Astrocyte of the cerebellum (primary cell): ENCODE results near the gene DNAJC1.
"Not testable (repeated sequence)": the region's sequence is repeated elsewhere in the genome, so short reads cannot be mapped to it uniquely, and the experiment has no call there.

Experiments
- DNase-seq: peaks from one replicate; pipeline ENCODE4 v3.0.0-alpha.2; 2011; ENCODE audit warnings: low read depth
- H3K4me3 ChIP-seq: 2 replicates; pipeline ENCODE4 v1.5.1; 2011; ENCODE audit warnings: mild to moderate bottlenecking, low read depth, low read length, moderate library complexity
- in situ Hi-C: cut with HindIII; loops from 2 replicates; pipeline ENCODE4 v1.10.0; 2017; ENCODE audit warnings: low sequenced_read_pairs
- TF ChIP-seq, protein P1 (sequence below): IDR thresholded peaks from 2 replicates; pipeline ENCODE4 v1.5.1; 2012; ENCODE audit warnings: low read length, low read depth, moderate library complexity, mild to moderate bottlenecking; ENCODE audit errors: missing control alignments

Gene DNAJC1

DNA sequence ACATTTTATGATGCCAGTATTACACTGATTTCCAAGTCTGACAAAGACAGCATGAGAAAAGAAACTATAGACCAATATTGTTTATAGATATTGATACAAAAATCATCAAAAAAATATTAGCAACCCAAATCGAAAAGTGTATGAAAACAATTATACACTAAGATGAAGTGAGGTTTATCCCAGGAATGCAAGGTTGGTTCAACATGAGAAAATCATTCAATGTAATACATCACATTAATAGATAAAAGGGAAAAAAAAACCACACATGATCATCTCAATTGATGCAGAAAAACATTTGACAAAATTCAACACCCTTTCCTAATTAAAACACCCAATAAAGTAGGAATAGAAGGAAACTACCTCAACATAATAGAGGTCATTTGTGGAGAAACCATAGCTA lies 153.9 kb downstream of the DNAJC1 start:
- in situ Hi-C loops: no loop called here
- TF ChIP-seq, protein P1, sequence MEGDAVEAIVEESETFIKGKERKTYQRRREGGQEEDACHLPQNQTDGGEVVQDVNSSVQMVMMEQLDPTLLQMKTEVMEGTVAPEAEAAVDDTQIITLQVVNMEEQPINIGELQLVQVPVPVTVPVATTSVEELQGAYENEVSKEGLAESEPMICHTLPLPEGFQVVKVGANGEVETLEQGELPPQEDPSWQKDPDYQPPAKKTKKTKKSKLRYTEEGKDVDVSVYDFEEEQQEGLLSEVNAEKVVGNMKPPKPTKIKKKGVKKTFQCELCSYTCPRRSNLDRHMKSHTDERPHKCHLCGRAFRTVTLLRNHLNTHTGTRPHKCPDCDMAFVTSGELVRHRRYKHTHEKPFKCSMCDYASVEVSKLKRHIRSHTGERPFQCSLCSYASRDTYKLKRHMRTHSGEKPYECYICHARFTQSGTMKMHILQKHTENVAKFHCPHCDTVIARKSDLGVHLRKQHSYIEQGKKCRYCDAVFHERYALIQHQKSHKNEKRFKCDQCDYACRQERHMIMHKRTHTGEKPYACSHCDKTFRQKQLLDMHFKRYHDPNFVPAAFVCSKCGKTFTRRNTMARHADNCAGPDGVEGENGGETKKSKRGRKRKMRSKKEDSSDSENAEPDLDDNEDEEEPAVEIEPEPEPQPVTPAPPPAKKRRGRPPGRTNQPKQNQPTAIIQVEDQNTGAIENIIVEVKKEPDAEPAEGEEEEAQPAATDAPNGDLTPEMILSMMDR: no peak
- no peak for DNase-seq
- no peak overlapping the region for H3K4me3 ChIP-seq

- TF ChIP-seq, protein P1: no peak
- DNase-seq: no peak
- in situ Hi-C loops: no loop called here
- no peak overlapping the region for H3K4me3 ChIP-seq
Observed at GRCh38 chr10:21843645-21844044, 159.9 kb downstream of the DNAJC1 start.

DNA sequence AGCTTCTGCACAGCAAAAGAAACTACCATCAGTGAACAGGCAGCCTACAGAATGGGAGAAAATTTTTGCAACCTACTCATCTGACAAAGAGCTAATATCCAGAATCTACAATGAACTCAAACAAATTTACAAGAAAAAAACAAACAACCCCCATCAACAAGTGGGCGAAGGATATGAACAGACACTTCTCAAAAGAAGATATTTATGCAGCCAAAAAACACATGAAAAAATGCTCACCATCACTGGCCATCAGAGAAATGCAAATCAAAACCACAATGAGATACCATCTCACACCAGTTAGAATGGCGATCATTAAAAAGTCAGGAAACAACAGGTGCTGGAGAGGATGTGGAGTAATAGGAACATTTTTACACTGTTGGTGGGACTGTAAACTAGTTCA lies 162.3 kb downstream of the DNAJC1 start:
- DNase-seq, in situ Hi-C loops: not testable (repeated sequence)

DNA sequence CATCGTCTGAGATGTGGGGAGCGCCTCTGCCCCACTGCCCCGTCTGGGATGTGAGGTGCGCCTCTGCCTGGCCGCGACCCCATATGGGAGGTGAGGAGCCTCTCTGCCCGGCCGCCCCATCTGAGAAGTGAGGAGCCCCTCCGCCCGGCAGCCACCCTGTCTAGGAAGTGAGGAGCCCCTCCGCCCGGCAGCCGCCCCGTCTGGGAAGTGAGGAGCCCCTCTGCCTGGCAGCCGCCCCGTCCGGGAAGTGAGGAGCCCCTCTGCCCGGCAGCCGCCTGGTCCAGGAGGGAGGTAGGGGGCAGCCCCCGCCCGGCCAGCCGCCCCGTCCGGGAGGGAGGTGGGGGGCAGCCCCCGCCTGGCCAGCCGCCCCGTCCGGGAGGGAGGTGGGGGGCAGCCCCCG lies 166.0 kb downstream of the DNAJC1 start:
- H3K4me3 ChIP-seq, in situ Hi-C loops, DNase-seq: not testable (repeated sequence)

More for the DNA sequence above, 162.3 kb downstream of the DNAJC1 start:
- not testable (repeated sequence) for H3K4me3 ChIP-seq

DNA sequence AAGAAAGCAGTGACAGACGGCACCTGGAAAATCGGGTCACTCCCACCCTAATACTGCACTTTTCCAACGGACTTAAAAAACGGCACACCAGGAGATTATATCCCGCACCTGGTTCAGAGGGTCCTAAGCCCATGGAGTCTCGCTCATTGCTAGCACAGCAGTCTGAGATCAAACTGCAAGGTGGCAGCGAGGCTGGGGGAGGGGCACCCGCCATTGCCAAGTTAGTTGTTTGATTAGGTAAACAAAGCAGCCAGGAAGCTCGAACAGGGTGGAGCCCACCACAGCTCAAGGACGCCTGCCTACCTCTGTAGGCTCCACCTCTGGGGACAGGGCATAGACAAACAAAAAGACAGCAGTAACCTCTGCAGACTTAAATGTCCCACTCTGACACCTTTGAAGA lies 169.0 kb downstream of the DNAJC1 start:
- DNase-seq, H3K4me3 ChIP-seq, in situ Hi-C loops: not testable (repeated sequence)

DNA sequence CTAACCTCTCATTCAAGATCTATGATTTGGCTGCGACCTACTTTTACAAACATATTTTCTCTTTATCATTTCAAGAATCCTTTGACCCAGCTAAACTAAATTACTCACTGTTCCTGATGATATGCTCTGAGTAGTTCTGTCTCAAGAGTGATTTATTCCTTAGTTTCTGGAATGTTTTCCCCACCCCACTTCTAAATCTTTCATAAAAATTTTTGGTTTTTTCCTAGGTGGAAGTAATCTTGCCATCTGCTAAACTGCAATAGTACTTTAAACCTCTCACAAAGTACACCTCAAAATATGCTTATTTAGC lies 170.8 kb downstream of the DNAJC1 start:
- in situ Hi-C loops: no loop called here
- no peak overlapping the region for H3K4me3 ChIP-seq
- TF ChIP-seq, protein P1: no peak
- no peak for DNase-seq

DNA sequence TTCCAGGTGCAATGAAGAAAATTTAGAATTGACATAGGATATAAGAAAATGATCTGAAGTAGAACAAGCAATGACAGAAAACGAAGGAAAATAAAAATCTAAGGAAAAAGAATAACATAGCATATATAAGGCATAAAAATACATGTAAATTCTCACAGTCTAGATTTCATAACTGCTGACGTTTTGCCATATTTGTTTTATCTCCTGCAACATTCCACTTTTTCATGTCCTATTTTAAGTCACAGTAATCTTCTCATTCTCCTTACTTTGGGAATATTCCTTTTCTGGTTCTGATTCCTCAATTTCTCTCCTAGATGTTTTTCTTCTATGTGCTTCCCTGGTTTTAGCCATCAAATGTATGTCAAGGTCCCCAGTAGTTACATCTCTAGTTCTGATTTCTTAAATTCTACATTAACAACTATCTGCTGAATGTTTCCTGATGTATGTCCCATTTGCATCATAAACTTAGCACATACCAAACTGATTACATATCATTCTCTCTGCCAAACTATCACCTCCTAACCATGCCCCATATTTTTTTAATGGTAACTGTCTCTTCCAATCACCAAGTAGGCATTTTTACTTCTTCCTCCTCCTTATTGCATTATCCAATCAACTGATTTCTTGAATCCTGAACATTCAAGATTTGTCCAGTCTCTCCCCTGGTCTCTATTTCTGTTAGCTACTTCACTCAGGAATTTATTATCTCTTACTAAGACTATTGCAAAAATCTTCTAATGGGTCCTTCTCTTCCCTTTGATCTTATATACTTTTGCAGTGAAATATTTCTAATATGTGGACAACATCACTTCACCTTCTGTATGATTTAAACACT lies 171.3 kb downstream of the DNAJC1 start:
- no peak for DNase-seq

DNA sequence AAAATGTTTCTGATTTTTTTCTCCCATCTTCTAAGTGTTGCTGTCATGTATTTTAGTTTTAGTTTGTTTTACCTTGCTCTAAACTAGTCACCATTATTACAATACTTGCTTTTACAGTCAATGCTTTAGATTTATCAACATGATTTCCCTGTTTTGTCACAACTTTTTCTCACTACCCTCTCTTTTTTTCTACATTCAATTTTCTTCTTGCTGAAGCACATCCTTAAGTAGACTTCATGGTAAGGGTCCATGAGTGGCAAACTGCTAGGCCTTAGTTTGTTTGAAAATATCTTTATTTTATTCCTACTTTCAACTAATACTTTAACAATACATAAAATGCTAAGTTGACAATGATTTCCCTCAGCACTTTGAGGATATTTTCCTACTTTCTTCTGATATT lies 173.5 kb downstream of the DNAJC1 start:
- in situ Hi-C loops: no loop called here
- DNase-seq: no peak
- H3K4me3 ChIP-seq: no peak overlapping the region
- TF ChIP-seq, protein P1: no peak

More for the DNA sequence above, 171.3 kb downstream of the DNAJC1 start:
- in situ Hi-C loops: no loop called here
- no peak overlapping the region for H3K4me3 ChIP-seq
- TF ChIP-seq, protein P1: no peak
